Stimulated activated CD4-positive, alpha-beta T cell treated with anti-CD3 and anti-CD28 coated beads, Interleukin-1b, Interleukin-23, amount 100 ng/mL, for 48 hours (primary cell): Measurements from ENCODE around the gene PPME1.

Experiments
- DNase-seq: peaks from one replicate; pipeline ENCODE4 v3.0.0-alpha.2; 2020

The PPME1 gene

GRCh38 chr11:74282914-74283371 is 111.9 kb downstream of the PPME1 start:
- no peak for DNase-seq

GRCh38 chr11:74283580-74284180 is 112.6 kb downstream of the PPME1 start:
- no peak for DNase-seq

- no peak for DNase-seq
Measured at GRCh38 chr11:74284466-74284865, 113.4 kb downstream of the PPME1 start.

GRCh38 chr11:74288161-74288560 is 117.1 kb downstream of the PPME1 start:
- DNase-seq, result peak; percentile 27

- no peak for DNase-seq
Measured at GRCh38 chr11:74288911-74289310, 117.8 kb downstream of the PPME1 start.

GRCh38 chr11:74297484-74297883 is 126.4 kb downstream of the PPME1 start:
- no peak for DNase-seq

- no peak for DNase-seq
Measured at GRCh38 chr11:74299015-74299414, 127.9 kb downstream of the PPME1 start.
